ENCODE data around the gene TRIP11.

DNA sequence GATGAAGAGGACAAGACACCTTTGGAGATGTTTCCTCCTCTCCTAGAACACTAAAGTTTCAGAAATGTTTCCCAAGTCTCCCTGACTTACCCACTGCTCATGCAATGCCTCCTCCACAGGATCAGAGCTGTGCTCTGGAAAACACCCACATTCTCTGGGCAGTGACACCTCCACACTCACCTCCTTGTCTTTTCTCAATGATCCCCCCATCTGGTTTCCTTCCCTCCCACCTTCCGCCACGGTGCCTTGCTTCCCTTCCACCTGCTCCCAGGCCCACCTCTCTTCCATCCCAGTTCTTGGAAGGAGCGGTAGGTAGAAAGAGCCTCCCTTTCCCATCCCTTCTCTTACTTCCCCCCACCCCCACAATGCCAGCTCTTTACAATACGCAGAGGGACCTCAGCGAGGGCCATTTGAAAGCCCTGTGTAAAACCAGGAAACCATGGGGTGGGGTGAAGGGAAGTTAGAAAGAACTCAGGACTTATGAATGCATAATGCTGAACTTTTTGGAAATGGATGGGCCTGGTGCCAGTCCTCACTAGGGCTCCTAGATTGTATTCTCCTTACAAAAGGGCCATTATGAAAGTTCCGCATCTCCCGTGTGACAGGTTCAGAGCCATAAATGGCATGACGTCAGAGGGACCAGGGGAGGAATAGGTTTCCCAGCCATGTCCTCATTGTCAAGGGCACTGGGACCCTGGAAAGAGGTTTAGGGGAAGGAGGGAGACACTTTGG lies 105.1 kb downstream of the TRIP11 start:
- TF ChIP-seq, protein P1, sequence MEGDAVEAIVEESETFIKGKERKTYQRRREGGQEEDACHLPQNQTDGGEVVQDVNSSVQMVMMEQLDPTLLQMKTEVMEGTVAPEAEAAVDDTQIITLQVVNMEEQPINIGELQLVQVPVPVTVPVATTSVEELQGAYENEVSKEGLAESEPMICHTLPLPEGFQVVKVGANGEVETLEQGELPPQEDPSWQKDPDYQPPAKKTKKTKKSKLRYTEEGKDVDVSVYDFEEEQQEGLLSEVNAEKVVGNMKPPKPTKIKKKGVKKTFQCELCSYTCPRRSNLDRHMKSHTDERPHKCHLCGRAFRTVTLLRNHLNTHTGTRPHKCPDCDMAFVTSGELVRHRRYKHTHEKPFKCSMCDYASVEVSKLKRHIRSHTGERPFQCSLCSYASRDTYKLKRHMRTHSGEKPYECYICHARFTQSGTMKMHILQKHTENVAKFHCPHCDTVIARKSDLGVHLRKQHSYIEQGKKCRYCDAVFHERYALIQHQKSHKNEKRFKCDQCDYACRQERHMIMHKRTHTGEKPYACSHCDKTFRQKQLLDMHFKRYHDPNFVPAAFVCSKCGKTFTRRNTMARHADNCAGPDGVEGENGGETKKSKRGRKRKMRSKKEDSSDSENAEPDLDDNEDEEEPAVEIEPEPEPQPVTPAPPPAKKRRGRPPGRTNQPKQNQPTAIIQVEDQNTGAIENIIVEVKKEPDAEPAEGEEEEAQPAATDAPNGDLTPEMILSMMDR (IDR thresholded peaks at IDR 0.05): no peak
- TF ChIP-seq EZH2 (IDR thresholded peaks at IDR 0.05) (no peak), EZH2phosphoT487 (IDR thresholded peaks at IDR 0.05) (no peak)
